Tibial artery (tissue), 4 donors: ENCODE measurements around the gene A4GNT.
"Not testable (repeated sequence)": the region's sequence is repeated elsewhere in the genome, so short reads cannot be mapped to it uniquely, and the experiment has no call there.

ENCODE experiments used
- DNase-seq, 2 donors: peaks; one replicate each; pipeline ENCODE4 v3.0.0-alpha.2; 2019
- H3K27ac ChIP-seq, 2 donors: fragments of 200-600 bp; sonication (generic) in 1 of 2; 1 replicate in 1 of 2; 2 replicates in 1 of 2; pipeline ENCODE4 v1.5.1; 2018 to 2019; ENCODE audit warnings: mild to moderate bottlenecking in 1 of 2
- H3K27me3 ChIP-seq, 2 donors: fragments of 200-600 bp; sonication (generic) in 1 of 2; one replicate each; pipeline versions ENCODE4 v1.5.1 to v1.6.0; 2016 to 2019
- H3K36me3 ChIP-seq, 3 donors: fragments of 200-600 bp; sonication (generic) in 2 of 3; one replicate each; pipeline ENCODE4 v1.5.1; 2016 to 2019; ENCODE audit warnings: mild to moderate bottlenecking in 2 of 3
- H3K4me1 ChIP-seq, 4 donors: fragments of 200-600 bp; sonication (generic) in 2 of 4; 1 replicate in 3 of 4; 2 replicates in 1 of 4; pipeline ENCODE4 v1.5.1; 2016 to 2019
- H3K4me3 ChIP-seq, 2 donors: fragments of 200-600 bp; sonication (generic) in 1 of 2; 1 replicate in 1 of 2; 2 replicates in 1 of 2; pipeline ENCODE4 v1.5.1; 2018 to 2019; ENCODE audit warnings: mild to moderate bottlenecking in 2 of 2
- H3K9me3 ChIP-seq, 3 donors: fragments of 200-600 bp; sonication (generic) in 1 of 3; one replicate each; pipeline ENCODE4 v1.5.1; 2016 to 2019
- intact Hi-C: fragments of 100-400 bp; cut with DNase I; formaldehyde crosslinking; loops from one replicate; pipeline ENCODE4 v1.15.0; 2023; ENCODE audit warnings: low total_unique reads
- TF ChIP-seq, protein P1 (sequence below), 2 experiments: fragments of 200-600 bp in 1 of 2; fragments of 450-650 bp in 1 of 2; IDR thresholded peaks; one replicate each; pipeline ENCODE4 v1.5.1; 2017 to 2019; ENCODE audit warnings: antibody characterized with exemption in 2 of 2, mild to moderate bottlenecking in 1 of 2, moderate library complexity in 1 of 2

The A4GNT gene

DNA sequence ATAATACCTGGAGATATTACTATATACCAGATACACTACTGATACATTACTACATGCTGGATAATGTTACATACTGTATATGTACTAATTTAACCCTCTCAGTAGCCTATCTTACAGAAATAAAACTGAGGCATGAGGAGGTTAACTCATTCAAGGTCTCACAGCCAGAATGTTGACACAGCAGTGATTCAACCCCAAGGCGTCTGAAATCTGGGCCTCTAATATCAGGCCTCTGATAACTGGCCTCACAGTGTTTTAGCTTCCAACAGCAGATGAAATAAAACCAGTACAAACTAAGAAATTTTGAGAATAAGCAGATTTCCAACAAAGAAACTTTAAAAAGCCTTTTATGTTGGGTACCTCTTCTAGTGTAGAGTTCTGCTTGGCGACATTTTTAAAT, 40.2 kb downstream of the A4GNT start:
- Histone ChIP-seq H3K4me3 (no peak overlapping the region), H3K9me3 (no peaks in the 10 kb centered on the region), H3K27me3 (no peaks in the 10 kb centered on the region), H3K36me3 (peaks cover 34 to 85% (median 49%) of the 10 kb centered on the region in 3 donors), H3K4me1 (no peaks in the 10 kb centered on the region), H3K27ac (no peak overlapping the region)
- intact Hi-C loops = no loop called here
- TF ChIP-seq, protein P1, sequence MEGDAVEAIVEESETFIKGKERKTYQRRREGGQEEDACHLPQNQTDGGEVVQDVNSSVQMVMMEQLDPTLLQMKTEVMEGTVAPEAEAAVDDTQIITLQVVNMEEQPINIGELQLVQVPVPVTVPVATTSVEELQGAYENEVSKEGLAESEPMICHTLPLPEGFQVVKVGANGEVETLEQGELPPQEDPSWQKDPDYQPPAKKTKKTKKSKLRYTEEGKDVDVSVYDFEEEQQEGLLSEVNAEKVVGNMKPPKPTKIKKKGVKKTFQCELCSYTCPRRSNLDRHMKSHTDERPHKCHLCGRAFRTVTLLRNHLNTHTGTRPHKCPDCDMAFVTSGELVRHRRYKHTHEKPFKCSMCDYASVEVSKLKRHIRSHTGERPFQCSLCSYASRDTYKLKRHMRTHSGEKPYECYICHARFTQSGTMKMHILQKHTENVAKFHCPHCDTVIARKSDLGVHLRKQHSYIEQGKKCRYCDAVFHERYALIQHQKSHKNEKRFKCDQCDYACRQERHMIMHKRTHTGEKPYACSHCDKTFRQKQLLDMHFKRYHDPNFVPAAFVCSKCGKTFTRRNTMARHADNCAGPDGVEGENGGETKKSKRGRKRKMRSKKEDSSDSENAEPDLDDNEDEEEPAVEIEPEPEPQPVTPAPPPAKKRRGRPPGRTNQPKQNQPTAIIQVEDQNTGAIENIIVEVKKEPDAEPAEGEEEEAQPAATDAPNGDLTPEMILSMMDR (IDR thresholded peaks at IDR 0.05) = no peak
- DNase-seq = no peak

DNA sequence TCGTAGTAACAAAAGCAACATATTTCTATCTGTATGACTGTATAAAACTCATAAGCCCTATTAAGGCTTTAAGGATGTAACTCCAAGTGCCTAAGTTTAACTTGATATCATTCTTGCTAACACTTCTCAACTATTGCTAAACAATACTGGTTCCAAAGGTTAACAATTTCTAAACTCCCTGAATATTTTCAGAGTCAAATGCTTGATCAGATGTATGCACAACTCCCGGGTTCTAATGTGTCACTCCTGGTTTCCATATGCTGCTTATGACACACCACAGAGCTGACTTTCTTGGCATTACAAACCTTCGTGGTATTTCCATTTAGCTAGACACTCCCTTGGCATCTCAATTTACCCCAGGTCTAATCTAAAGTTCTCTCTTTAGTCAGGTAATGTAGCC, 43.1 kb downstream of the A4GNT start:
- Histone ChIP-seq H3K4me3 (no peak overlapping the region), H3K9me3 (no peaks in the 10 kb centered on the region), H3K27me3 (no peaks in the 10 kb centered on the region), H3K4me1 (no peaks in the 10 kb centered on the region), H3K27ac (no peak overlapping the region), H3K36me3 (peaks cover 40 to 87% (median 57%) of the 10 kb centered on the region in 3 donors)
- no peak for DNase-seq
- TF ChIP-seq, protein P1 (IDR thresholded peaks at IDR 0.05) = no peak
- intact Hi-C loops = no loop called here

DNA sequence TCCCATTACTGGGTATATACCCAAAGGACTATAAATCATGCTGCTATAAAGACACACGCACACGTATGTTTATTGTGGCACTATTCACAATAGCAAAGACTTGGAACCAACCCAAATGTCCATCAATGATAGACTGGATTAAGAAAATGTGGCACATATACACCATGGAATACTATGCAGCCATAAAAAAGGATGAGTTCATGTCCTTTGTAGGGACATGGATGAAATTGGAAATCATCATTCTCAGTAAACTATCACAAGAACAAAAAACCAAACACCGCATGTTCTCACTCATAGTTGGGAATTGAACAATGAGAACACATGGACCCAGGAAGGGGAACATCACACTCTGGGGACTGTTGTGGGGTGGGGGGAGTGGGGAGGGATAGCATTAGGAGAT, 46.4 kb downstream of the A4GNT start:
- H3K27ac ChIP-seq, H3K4me1 ChIP-seq, H3K4me3 ChIP-seq, H3K27me3 ChIP-seq, intact Hi-C loops, H3K9me3 ChIP-seq, DNase-seq: not testable (repeated sequence)
- H3K36me3 ChIP-seq = peaks cover 57 to 87% (median 66%) of the 10 kb centered on the region in 3 donors

DNA sequence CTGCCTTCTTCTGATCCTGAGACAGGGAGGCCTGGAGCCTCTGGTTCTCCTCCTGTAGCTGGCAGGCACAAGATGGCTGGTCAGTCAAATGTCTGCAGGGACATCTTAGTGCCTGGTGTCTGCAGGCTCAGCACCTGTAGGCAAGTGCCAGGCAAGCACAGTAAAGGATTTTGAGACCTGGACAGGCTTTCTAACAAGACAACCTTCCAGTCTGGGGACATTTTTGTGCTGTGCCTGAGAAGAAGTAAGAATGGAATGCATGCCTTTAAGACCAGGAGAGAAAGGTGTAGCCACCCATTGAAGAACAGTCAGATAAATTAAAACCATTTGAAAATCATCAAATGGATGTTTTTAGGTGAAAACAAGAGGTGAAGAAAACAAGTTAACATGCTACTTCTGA, 48.0 kb downstream of the A4GNT start:
- H3K27ac ChIP-seq = no peak overlapping the region
- no peaks in the 10 kb centered on the region for H3K27me3 ChIP-seq
- H3K9me3 ChIP-seq = no peaks in the 10 kb centered on the region
- H3K4me3 ChIP-seq = no peak overlapping the region
- TF ChIP-seq, protein P1 (IDR thresholded peaks at IDR 0.05) = no peak
- no peaks in the 10 kb centered on the region for H3K4me1 ChIP-seq
- H3K36me3 ChIP-seq = peaks cover 63 to 89% (median 77%) of the 10 kb centered on the region in 3 donors
- intact Hi-C loops = no loop called here
- DNase-seq = no peak

DNA sequence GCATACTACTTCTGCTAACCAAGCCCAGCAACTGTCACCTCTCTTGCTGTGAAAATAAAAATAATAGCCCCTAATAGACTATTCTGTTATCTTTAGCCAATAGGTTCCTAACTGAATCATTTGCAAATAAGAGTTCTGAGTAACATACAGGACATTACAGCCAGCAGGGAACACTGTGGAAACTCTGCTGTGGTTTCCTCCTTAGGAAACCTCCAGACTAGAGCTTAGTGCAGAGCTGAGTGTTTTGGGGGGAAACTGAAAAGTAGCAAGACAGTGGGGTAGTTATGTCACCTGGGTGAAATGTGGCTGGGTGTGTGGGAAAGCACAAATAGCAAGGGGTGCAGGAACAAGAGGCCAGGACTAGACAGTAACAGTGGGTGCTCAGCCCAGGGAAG, 49.2 kb downstream of the A4GNT start:
- intact Hi-C loops = no loop called here
- no peak for DNase-seq
- Histone ChIP-seq H3K4me3 (no peak overlapping the region), H3K36me3 (peaks cover 59 to 91% (median 75%) of the 10 kb centered on the region in 3 donors), H3K4me1 (no peaks in the 10 kb centered on the region), H3K9me3 (no peaks in the 10 kb centered on the region), H3K27me3 (no peaks in the 10 kb centered on the region), H3K27ac (peak overlapping the region in 1 of 2 donors; percentile 3)
- TF ChIP-seq, protein P1 (IDR thresholded peaks at IDR 0.05) = no peak

DNA sequence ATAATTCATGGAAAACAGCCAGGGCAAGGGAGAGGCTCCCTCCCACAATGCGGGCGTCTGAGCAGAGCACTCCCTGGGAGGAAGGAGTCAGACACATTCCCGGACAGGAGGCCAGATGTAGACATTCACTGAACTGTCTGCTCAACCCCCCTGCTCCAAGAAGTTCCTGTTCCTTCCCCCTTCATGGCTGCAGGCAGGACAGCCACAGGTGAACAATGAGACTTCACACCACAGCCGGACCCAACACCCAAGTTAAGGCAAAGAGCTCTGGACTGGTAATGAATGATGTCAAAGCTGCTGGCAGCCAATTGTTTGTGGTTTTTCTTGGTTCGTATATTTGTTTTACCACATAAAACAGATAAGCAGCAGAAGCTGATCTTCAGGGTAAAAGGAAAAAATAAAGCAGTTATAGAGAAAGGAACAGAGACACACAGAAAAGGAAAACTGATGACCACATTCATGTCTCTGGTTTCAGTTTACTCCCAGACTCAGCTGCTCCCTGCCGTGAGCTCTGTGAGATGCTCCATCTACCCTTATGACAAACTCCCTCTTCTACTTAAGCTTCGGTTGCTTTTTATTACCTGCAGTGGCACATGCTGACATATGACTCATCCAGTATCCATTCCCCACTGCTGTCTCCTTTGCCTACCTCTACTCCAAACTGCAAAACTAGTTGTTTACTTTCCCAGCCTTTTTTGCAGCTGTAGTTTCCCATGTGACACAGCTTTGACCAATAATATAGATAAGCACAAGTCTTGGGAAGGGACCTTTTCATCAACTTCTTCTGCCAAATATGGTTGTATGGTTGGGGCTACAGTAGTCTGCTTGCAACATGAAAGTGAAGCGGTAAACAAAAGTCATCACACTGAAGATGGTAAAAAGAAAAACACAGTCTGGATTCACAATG, 49.9 kb downstream of the A4GNT start:
- TF ChIP-seq, protein P1 (IDR thresholded peaks at IDR 0.05) = no peak

More for the DNA sequence above, 49.9 kb downstream of the A4GNT start:
- Histone ChIP-seq H3K27me3 (no peaks in the 10 kb centered on the region), H3K9me3 (no peaks in the 10 kb centered on the region), H3K4me1 (no peaks in the 10 kb centered on the region), H3K36me3 (peaks cover 58 to 90% (median 76%) of the 10 kb centered on the region in 3 donors), H3K27ac (peak overlapping the region in 1 of 2 donors; percentile 3), H3K4me3 (no peak overlapping the region)
- intact Hi-C loops = no loop called here
- DNase-seq = no peak
